HepG2 (cell line): ENCODE data around the gene ANKRD37. TPM values are rescaled to one million over a fixed set of nuclear protein-coding genes. Genes with fewer than 3 reads are reported as not detected.
A peak's percentile ranks its signal among the peaks of the same experiment; 100 is the strongest.

Experiments
- CEBPB ChIP-seq: IDR thresholded peaks from 2 replicates; pipeline ENCODE4 v1.6.1; 2011; ENCODE audit warnings: low read depth, low read length, improper control_type of control experiment, borderline replicate concordance
- GATA4 ChIP-seq: sonication (generic); IDR thresholded peaks from 2 replicates; pipeline ENCODE4 v1.6.1; 2016; ENCODE audit warnings: antibody characterized with exemption, low read depth, borderline replicate concordance
- MED13 ChIP-seq: sonication (generic); formaldehyde crosslinking; IDR thresholded peaks from 2 replicates; pipeline ENCODE4 v1.5.0; 2020; ENCODE audit warnings: missing genetic modification reagents
- NFIC ChIP-seq: IDR thresholded peaks from 2 replicates; pipeline ENCODE4 v1.6.1; 2012; ENCODE audit warnings: mild to moderate bottlenecking, low read length, inconsistent platforms
- NFKB2 ChIP-seq: sonication (generic); formaldehyde crosslinking; IDR thresholded peaks from 2 replicates; pipeline ENCODE4 v1.4.0; 2020; ENCODE audit warnings: missing genetic modification reagents, borderline replicate concordance
- NFYB ChIP-seq: sonication (generic); formaldehyde crosslinking; IDR thresholded peaks from 2 replicates; pipeline ENCODE4 v1.4.0; 2020; ENCODE audit warnings: missing genetic modification reagents
- PLRG1 ChIP-seq: fragments of 450-650 bp; conservative IDR thresholded peaks from 2 replicates; pipeline ENCODE4 v1.6.1; 2016
- RELA ChIP-seq: sonication (generic); formaldehyde crosslinking; IDR thresholded peaks from 2 replicates; pipeline ENCODE4 v1.4.0; 2020; ENCODE audit warnings: missing genetic modification reagents
- SYNCRIP ChIP-seq: fragments of 200-400 bp; formaldehyde crosslinking; IDR thresholded peaks from 2 replicates; pipeline ENCODE4 v1.6.1; 2018; ENCODE audit warnings: mild to moderate bottlenecking, low read depth, low read length; ENCODE audit not compliant: insufficient read depth
- XBP1 ChIP-seq: sonication (generic); formaldehyde crosslinking; IDR thresholded peaks from 2 replicates; pipeline ENCODE4 v1.5.0; 2020; ENCODE audit warnings: missing genetic modification reagents
- ZMYM4 ChIP-seq: sonication (generic); formaldehyde crosslinking; IDR thresholded peaks from 2 replicates; pipeline ENCODE4 v1.8.1; 2023; ENCODE audit warnings: mild to moderate bottlenecking, missing genetic modification reagents
- ZNF841 ChIP-seq: sonication (generic); formaldehyde crosslinking; IDR thresholded peaks from 2 replicates; pipeline ENCODE4 v1.8.1; 2023; ENCODE audit warnings: missing genetic modification reagents, borderline replicate concordance
- polyA plus RNA-seq, 8 experiments: library from polyadenylated mRNA; depleted of rRNA in 3 of 8; stranded (reverse) in 7 of 8; unstranded in 1 of 8; fragments of >200 nt; fragmentation: Illumina TruSeq in 4 of 8; extraction: Trizol in 4 of 8; gene quantifications; 2 replicates each; pipeline versions ENCODE4 v1.2.1 to v1.2.3, GENCODE V29; 2011 to 2016; ENCODE audit warnings: low read depth in 4 of 8, missing spikeins in 1 of 8, mixed read lengths in 1 of 8; ENCODE audit not compliant: insufficient read depth in 1 of 8
- total RNA-seq, 5 experiments: library from RNA; depleted of rRNA; stranded (reverse); fragments of >200 nt; fragmentation: Illumina TruSeq; extraction: Trizol; gene quantifications; 2 replicates each; pipeline ENCODE4 v1.2.3, GENCODE V29; 2016; ENCODE audit warnings: low read depth in 1 of 5
- TF ChIP-seq, protein P1 (sequence below): sonication (generic); formaldehyde crosslinking; IDR thresholded peaks from 2 replicates; pipeline ENCODE4 v1.8.1; 2023; ENCODE audit warnings: missing genetic modification reagents, inconsistent platforms, borderline replicate concordance
- TF ChIP-seq, protein P2 (sequence below): sonication (generic); formaldehyde crosslinking; IDR thresholded peaks from 2 replicates; pipeline ENCODE4 v1.4.0; 2020; ENCODE audit warnings: mild to moderate bottlenecking, missing genetic modification reagents
- TF ChIP-seq, protein P3 (sequence below): sonication (generic); formaldehyde crosslinking; IDR thresholded peaks from 2 replicates; pipeline ENCODE4 v1.9.0; 2021; ENCODE audit warnings: missing genetic modification reagents, borderline replicate concordance
- TF ChIP-seq, protein P4 (sequence below): sonication (generic); formaldehyde crosslinking; conservative IDR thresholded peaks from 2 replicates; pipeline ENCODE4 v1.4.0; 2020; ENCODE audit warnings: missing genetic modification reagents
- TF ChIP-seq, protein P5 (sequence below): sonication (generic); formaldehyde crosslinking; IDR thresholded peaks from 2 replicates; pipeline ENCODE4 v1.4.0; 2020; ENCODE audit warnings: mild to moderate bottlenecking, missing genetic modification reagents

Gene ANKRD37
- total and polyA plus RNA-seq, 2 of the 13 experiments (the other 11 are each of a cell fraction or from before 2014, with no cell fraction given): 2.2 to 51.4 TPM

DNA sequence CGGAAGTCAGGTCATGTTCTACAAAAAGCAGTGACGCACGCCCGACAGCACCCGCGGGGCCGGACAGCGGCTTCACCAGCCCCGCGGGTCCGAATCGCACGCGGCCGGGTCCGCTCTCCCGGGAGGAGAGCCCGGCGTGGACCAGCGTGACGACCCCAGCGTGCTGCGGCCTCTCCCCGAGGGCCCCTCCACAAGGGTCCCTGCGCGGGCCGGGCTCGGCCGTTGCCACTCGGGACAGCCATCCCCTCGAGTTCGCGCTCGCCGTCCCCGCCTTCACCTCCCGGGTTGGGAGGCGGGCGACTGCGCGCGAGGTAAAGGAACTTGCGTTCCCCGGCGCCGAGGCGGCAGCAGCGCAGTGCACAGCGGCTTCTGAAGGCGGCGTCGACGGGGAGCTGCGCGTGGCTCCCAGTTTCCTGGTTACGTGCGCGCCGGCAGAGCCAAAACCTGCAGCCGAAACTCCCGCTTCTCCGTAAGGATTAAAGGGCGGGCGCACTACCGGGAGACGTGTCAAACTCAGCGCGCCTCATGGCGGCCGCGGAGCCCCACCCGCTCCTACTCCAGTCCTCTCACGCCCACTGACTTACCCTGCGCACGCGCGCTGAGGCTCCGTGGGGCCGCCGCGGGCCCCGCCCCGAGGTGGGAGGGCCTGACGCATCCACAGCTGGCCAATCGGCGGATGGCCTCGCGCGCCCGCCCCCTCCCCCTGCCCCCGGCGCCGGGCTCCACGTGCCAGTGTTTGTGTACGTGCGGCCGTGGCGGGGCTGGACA, 501 bp upstream of the ANKRD37 start (continued):
- TF ChIP-seq NFYB (CRISPR knock-in tag): peak; percentile 71
- no peak for TF ChIP-seq RELA (CRISPR knock-in tag)
- TF ChIP-seq, protein P1, sequence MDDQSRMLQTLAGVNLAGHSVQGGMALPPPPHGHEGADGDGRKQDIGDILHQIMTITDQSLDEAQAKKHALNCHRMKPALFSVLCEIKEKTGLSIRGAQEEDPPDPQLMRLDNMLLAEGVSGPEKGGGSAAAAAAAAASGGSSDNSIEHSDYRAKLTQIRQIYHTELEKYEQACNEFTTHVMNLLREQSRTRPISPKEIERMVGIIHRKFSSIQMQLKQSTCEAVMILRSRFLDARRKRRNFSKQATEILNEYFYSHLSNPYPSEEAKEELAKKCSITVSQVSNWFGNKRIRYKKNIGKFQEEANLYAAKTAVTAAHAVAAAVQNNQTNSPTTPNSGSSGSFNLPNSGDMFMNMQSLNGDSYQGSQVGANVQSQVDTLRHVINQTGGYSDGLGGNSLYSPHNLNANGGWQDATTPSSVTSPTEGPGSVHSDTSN (CRISPR knock-in tag): 0 out of 2 replicates have a peak, but pooled peaks have one; percentile 69
- TF ChIP-seq PLRG1: no peak
- TF ChIP-seq, protein P2, sequence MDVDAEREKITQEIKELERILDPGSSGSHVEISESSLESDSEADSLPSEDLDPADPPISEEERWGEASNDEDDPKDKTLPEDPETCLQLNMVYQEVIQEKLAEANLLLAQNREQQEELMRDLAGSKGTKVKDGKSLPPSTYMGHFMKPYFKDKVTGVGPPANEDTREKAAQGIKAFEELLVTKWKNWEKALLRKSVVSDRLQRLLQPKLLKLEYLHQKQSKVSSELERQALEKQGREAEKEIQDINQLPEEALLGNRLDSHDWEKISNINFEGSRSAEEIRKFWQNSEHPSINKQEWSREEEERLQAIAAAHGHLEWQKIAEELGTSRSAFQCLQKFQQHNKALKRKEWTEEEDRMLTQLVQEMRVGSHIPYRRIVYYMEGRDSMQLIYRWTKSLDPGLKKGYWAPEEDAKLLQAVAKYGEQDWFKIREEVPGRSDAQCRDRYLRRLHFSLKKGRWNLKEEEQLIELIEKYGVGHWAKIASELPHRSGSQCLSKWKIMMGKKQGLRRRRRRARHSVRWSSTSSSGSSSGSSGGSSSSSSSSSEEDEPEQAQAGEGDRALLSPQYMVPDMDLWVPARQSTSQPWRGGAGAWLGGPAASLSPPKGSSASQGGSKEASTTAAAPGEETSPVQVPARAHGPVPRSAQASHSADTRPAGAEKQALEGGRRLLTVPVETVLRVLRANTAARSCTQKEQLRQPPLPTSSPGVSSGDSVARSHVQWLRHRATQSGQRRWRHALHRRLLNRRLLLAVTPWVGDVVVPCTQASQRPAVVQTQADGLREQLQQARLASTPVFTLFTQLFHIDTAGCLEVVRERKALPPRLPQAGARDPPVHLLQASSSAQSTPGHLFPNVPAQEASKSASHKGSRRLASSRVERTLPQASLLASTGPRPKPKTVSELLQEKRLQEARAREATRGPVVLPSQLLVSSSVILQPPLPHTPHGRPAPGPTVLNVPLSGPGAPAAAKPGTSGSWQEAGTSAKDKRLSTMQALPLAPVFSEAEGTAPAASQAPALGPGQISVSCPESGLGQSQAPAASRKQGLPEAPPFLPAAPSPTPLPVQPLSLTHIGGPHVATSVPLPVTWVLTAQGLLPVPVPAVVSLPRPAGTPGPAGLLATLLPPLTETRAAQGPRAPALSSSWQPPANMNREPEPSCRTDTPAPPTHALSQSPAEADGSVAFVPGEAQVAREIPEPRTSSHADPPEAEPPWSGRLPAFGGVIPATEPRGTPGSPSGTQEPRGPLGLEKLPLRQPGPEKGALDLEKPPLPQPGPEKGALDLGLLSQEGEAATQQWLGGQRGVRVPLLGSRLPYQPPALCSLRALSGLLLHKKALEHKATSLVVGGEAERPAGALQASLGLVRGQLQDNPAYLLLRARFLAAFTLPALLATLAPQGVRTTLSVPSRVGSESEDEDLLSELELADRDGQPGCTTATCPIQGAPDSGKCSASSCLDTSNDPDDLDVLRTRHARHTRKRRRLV (CRISPR knock-in tag): peak; percentile 83; the same call in 1 of the 2 replicates
- TF ChIP-seq, protein P3, sequence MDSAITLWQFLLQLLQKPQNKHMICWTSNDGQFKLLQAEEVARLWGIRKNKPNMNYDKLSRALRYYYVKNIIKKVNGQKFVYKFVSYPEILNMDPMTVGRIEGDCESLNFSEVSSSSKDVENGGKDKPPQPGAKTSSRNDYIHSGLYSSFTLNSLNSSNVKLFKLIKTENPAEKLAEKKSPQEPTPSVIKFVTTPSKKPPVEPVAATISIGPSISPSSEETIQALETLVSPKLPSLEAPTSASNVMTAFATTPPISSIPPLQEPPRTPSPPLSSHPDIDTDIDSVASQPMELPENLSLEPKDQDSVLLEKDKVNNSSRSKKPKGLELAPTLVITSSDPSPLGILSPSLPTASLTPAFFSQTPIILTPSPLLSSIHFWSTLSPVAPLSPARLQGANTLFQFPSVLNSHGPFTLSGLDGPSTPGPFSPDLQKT (CRISPR knock-in tag): peak; percentile 60; the same call in 1 of the 2 replicates
- TF ChIP-seq CEBPB: no peak
- TF ChIP-seq NFIC: no peak
- TF ChIP-seq, protein P4, sequence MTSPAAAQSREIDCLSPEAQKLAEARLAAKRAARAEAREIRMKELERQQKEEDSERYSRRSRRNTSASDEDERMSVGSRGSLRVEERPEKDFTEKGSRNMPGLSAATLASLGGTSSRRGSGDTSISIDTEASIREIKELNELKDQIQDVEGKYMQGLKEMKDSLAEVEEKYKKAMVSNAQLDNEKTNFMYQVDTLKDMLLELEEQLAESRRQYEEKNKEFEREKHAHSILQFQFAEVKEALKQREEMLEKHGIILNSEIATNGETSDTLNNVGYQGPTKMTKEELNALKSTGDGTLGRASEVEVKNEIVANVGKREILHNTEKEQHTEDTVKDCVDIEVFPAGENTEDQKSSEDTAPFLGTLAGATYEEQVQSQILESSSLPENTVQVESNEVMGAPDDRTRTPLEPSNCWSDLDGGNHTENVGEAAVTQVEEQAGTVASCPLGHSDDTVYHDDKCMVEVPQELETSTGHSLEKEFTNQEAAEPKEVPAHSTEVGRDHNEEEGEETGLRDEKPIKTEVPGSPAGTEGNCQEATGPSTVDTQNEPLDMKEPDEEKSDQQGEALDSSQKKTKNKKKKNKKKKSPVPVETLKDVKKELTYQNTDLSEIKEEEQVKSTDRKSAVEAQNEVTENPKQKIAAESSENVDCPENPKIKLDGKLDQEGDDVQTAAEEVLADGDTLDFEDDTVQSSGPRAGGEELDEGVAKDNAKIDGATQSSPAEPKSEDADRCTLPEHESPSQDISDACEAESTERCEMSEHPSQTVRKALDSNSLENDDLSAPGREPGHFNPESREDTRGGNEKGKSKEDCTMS: 0 out of 2 replicates have a peak, but pooled peaks have one; percentile 45
- TF ChIP-seq ZMYM4 (CRISPR knock-in tag): peak; percentile 87
- peak; percentile 77; the same call in 1 of the 2 replicates for TF ChIP-seq ZNF841 (CRISPR knock-in tag)
- TF ChIP-seq NFKB2 (CRISPR knock-in tag): peak; percentile 99
- no peak for TF ChIP-seq GATA4
- TF ChIP-seq MED13 (CRISPR knock-in tag): peak; percentile 71
- TF ChIP-seq, protein P5, sequence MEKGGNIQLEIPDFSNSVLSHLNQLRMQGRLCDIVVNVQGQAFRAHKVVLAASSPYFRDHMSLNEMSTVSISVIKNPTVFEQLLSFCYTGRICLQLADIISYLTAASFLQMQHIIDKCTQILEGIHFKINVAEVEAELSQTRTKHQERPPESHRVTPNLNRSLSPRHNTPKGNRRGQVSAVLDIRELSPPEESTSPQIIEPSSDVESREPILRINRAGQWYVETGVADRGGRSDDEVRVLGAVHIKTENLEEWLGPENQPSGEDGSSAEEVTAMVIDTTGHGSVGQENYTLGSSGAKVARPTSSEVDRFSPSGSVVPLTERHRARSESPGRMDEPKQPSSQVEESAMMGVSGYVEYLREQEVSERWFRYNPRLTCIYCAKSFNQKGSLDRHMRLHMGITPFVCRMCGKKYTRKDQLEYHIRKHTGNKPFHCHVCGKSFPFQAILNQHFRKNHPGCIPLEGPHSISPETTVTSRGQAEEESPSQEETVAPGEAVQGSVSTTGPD: peak; percentile 92
- peak; percentile 83 for TF ChIP-seq XBP1 (CRISPR knock-in tag)
- TF ChIP-seq SYNCRIP: no peak
